GM12872 (cell line): ENCODE data around the gene DNAJC18.
A peak's percentile ranks its signal among the peaks of the same experiment; 100 is the strongest.

Source experiments
- CTCF ChIP-seq: IDR thresholded peaks from 3 replicates; pipeline ENCODE4 v1.5.1; 2011; ENCODE audit warnings: low read depth, mild to moderate bottlenecking, low read length, moderate library complexity; ENCODE audit not compliant: insufficient read depth

The DNAJC18 gene

GRCh38 chr5:139393497-139394122, 45.7 kb downstream of the DNAJC18 start:
- TF ChIP-seq CTCF, result no peak

- TF ChIP-seq CTCF, result peak; percentile 92
Observed at GRCh38 chr5:139392678-139393496, 46.4 kb downstream of the DNAJC18 start.

- no peak for TF ChIP-seq CTCF
Observed at GRCh38 chr5:139392324-139392677, 47.0 kb downstream of the DNAJC18 start.

- no peak for TF ChIP-seq CTCF
Observed at GRCh38 chr5:139391570-139392323, 47.6 kb downstream of the DNAJC18 start.

- no peak for TF ChIP-seq CTCF
Observed at GRCh38 chr5:139390639-139391569, 48.4 kb downstream of the DNAJC18 start.

GRCh38 chr5:139389701-139390638, 49.4 kb downstream of the DNAJC18 start, which contains the start of gene MZB1:
TSS of gene MZB1 (minus strand) at chr5:139389913. CDS start at chr5:139389856, 57 bp downstream.
- TF ChIP-seq CTCF, result no peak
